Measurements from ENCODE around the gene UTF1.
"Not testable (repeated sequence)": the region's sequence is repeated elsewhere in the genome, so short reads cannot be mapped to it uniquely, and the experiment has no call there.

Gene UTF1

DNA sequence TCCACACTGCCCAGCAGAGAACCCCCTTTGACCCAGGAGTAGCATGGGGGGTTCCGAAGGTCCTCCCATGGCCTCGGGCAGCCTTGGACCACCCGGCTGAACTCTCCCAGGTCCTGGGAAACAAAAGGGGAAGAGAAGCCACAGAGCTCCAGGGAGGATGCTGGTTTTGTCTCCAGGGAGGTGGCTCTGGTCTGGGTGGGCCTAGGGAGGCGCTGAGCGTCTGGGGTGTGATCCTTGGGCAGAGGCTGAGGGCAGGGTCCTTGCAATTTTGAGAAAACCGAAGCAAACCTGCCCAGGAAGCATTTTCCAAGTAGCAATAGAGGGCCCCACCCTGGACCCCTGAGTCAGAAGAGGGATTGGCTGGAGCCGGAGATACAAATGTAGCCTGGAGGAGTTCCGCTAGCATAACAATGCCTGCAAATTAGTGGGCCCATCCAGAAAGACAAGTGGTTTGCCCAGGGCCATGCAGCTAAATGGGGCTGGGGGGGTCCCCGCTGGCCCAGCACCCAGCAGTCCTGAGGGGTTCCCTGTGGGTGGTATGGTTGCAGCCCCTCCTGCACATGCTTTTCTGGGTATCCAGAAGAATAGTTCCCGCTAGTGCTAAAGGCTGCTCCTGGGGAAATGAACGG is 2.0 kb downstream of the UTF1 start:
- H3K27me3 ChIP-seq (ENCODE audit: low read depth, low read length): no peaks in the 10 kb centered on the region
- H3K4me2 ChIP-seq (ENCODE audit: low read length): no peak overlapping the region
- no peak overlapping the region for H3K9ac ChIP-seq (ENCODE audit: low read length)
- no peaks in the 10 kb centered on the region for H3K36me3 ChIP-seq (replicated peaks; ENCODE audit: low read depth, low read length)
- no peaks in the 10 kb centered on the region for H3K9me3 ChIP-seq (ENCODE audit: insufficient read depth, low read length)
- H3K4me3 ChIP-seq (ENCODE audit: low read length): no peak overlapping the region
- H2AFZ ChIP-seq (ENCODE audit: low read depth, low read length): no peak overlapping the region
- no peaks in the 10 kb centered on the region for H3K4me1 ChIP-seq (ENCODE audit: low read length)
- H3K27ac ChIP-seq (ENCODE audit: low read length): no peak overlapping the region
- TF ChIP-seq EZH2phosphoT487 (IDR thresholded peaks at IDR 0.05; ENCODE audit: low read depth): no peak
- TF ChIP-seq, protein P1, sequence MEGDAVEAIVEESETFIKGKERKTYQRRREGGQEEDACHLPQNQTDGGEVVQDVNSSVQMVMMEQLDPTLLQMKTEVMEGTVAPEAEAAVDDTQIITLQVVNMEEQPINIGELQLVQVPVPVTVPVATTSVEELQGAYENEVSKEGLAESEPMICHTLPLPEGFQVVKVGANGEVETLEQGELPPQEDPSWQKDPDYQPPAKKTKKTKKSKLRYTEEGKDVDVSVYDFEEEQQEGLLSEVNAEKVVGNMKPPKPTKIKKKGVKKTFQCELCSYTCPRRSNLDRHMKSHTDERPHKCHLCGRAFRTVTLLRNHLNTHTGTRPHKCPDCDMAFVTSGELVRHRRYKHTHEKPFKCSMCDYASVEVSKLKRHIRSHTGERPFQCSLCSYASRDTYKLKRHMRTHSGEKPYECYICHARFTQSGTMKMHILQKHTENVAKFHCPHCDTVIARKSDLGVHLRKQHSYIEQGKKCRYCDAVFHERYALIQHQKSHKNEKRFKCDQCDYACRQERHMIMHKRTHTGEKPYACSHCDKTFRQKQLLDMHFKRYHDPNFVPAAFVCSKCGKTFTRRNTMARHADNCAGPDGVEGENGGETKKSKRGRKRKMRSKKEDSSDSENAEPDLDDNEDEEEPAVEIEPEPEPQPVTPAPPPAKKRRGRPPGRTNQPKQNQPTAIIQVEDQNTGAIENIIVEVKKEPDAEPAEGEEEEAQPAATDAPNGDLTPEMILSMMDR (IDR thresholded peaks at IDR 0.05; ENCODE audit: low read depth, low read length): no peak
- no peaks in the 10 kb centered on the region for H3K79me2 ChIP-seq (ENCODE audit: low read length)
- H4K20me1 ChIP-seq (ENCODE audit: insufficient read depth, low read length): no peaks in the 10 kb centered on the region

DNA sequence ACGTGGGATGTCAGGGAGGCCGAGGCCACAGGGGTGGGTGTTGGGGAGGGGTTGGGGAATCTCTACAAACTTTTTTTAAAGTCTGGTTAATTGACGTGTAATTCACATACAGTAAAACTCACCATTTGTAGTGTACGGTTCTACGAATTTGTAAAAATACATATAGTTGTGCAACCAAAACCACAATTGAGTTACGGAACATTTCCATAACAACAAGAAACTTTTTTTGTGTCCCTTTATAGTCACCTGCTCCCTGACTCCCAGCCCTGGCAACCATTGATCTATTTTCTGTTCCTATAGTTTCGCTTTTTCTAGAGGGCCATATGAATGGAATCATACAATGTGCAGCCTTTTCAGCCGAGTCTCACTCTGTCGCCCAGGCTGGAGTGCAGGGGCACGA is 4.8 kb downstream of the UTF1 start:
- H4K20me1 ChIP-seq (ENCODE audit: insufficient read depth, low read length); H3K27ac ChIP-seq (ENCODE audit: low read length); H3K4me2 ChIP-seq (ENCODE audit: low read length); H3K79me2 ChIP-seq (ENCODE audit: low read length); H3K9me3 ChIP-seq (ENCODE audit: insufficient read depth, low read length); H3K36me3 ChIP-seq (replicated peaks; ENCODE audit: low read depth, low read length); H3K27me3 ChIP-seq (ENCODE audit: low read depth, low read length); H3K9ac ChIP-seq (ENCODE audit: low read length); H3K4me1 ChIP-seq (ENCODE audit: low read length); H2AFZ ChIP-seq (ENCODE audit: low read depth, low read length); H3K4me3 ChIP-seq (ENCODE audit: low read length): not testable (repeated sequence)

DNA sequence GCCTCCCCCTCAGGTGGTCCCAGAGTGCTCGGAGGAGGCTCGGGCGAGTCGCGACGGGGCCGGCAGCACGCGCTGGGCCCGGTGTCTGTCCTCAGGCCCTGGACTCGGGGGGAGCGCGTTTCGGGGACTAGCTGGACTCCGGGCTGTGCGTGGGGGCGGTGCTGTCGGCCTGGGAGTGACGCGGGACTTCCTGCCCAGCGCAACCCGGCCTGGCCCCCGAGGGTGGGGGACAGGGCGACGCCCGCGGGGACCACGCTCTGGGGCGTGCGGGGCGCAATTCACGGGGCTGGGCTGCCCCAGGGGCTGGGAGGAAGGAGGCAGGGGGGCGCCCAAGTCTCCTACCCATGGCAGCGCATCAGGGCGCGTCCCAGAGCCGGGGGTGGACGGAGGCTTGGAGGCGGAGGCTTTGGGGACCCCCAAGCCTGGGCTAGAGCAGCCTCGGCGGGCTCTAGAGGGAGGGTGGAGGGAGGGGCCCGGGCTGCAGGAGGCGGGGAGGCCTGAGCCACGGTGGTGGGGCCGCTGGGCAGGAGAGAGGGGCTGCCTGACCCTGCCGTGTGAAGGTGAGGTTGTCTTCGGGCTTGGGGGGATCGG is 5.3 kb downstream of the UTF1 start:
- no peak for TF ChIP-seq EZH2phosphoT487 (IDR thresholded peaks at IDR 0.05; ENCODE audit: low read depth)
- TF ChIP-seq, protein P1 (IDR thresholded peaks at IDR 0.05; ENCODE audit: low read depth, low read length): no peak
- H3K27me3 ChIP-seq (ENCODE audit: low read depth, low read length): no peaks in the 10 kb centered on the region
- no peak overlapping the region for H3K4me2 ChIP-seq (ENCODE audit: low read length)
- H3K4me1 ChIP-seq (ENCODE audit: low read length): no peaks in the 10 kb centered on the region
- H3K27ac ChIP-seq (ENCODE audit: low read length): no peak overlapping the region
- H3K4me3 ChIP-seq (ENCODE audit: low read length): no peak overlapping the region
- H3K9ac ChIP-seq (ENCODE audit: low read length): no peak overlapping the region
- no peaks in the 10 kb centered on the region for H3K9me3 ChIP-seq (ENCODE audit: insufficient read depth, low read length)
- H4K20me1 ChIP-seq (ENCODE audit: insufficient read depth, low read length): no peaks in the 10 kb centered on the region
- H2AFZ ChIP-seq (ENCODE audit: low read depth, low read length): no peak overlapping the region
- H3K79me2 ChIP-seq (ENCODE audit: low read length): no peaks in the 10 kb centered on the region
- no peaks in the 10 kb centered on the region for H3K36me3 ChIP-seq (replicated peaks; ENCODE audit: low read depth, low read length)

DNA sequence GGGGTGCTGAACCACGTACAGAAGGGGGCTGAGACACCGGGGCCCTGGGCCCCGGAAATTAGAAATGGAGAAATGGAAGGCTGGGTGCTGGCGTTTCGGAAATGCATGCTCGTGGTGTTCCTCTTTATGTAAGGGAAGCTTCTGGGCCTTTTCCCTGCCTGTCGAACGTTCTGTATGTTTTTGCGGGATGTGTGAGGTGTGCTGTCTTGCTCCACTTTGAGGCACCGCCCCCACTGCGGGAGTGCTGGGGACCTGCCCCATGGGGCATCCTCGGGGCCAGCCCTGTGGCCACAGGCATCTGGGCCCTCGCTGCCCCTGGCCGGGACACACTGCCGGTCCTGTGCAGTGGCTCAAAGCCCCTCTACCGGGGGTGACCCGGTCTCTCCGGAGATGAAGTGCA is 5.9 kb downstream of the UTF1 start:
- Histone ChIP-seq H3K27me3 (ENCODE audit: low read depth, low read length) (peaks cover 3% of the 10 kb centered on the region; the same call in 1 of the 2 replicates), H3K9me3 (ENCODE audit: insufficient read depth, low read length) (no peaks in the 10 kb centered on the region), H3K4me3 (ENCODE audit: low read length) (no peak overlapping the region), H3K9ac (ENCODE audit: low read length) (no peak overlapping the region), H3K4me2 (ENCODE audit: low read length) (no peak overlapping the region), H3K79me2 (ENCODE audit: low read length) (no peaks in the 10 kb centered on the region), H3K27ac (ENCODE audit: low read length) (no peak overlapping the region), H4K20me1 (ENCODE audit: insufficient read depth, low read length) (no peaks in the 10 kb centered on the region), H2AFZ (ENCODE audit: low read depth, low read length) (no peak overlapping the region), H3K36me3 (replicated peaks; ENCODE audit: low read depth, low read length) (no peaks in the 10 kb centered on the region), H3K4me1 (ENCODE audit: low read length) (peaks cover 3% of the 10 kb centered on the region; the same call in 1 of the 2 replicates)
- TF ChIP-seq, protein P1 (IDR thresholded peaks at IDR 0.05; ENCODE audit: low read depth, low read length): no peak
- TF ChIP-seq EZH2phosphoT487 (IDR thresholded peaks at IDR 0.05; ENCODE audit: low read depth): no peak
